HUDEP-2 (cell line): ENCODE results near the gene AMZ2.
"Not testable (repeated sequence)": the region's sequence is repeated elsewhere in the genome, so short reads cannot be mapped to it uniquely, and the experiment has no call there.

Source experiments
- DNase-seq, 76 experiments: peaks; one replicate each; lab custom pipeline; 2025; ENCODE audit not compliant: unreplicated experiment in 76 of 76; lab: John Stamatoyannopoulos, UW

The AMZ2 gene

DNA sequence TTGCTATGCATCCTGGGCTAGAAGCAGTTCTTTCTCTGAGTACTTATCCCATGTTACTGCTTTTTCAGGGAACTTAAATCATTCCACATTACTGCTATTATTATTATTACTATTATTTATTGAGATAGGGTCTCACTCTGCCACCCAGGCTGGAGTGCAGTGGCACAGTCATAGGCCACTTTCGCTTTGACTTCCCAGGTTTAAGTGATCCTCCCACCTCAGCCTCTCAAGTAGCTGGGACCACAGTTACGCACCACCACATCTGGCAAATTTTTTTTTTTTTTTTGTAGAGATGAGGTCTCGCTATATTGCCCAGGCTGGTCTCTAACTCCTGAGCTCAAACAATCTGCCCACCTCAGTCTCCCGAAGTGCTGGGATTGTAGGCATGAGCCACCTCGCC lies 28.4 kb upstream of the AMZ2 start:
- not testable (repeated sequence) for DNase-seq

- DNase-seq: not testable (repeated sequence)
Measured at GRCh38 chr17:68220186-68220585, 27.7 kb upstream of the AMZ2 start.

- DNase-seq: not testable (repeated sequence)
Measured at GRCh38 chr17:68220786-68221185, 27.1 kb upstream of the AMZ2 start.

GRCh38 chr17:68221786-68222185 lies 26.1 kb upstream of the AMZ2 start:
- no peak for DNase-seq

DNA sequence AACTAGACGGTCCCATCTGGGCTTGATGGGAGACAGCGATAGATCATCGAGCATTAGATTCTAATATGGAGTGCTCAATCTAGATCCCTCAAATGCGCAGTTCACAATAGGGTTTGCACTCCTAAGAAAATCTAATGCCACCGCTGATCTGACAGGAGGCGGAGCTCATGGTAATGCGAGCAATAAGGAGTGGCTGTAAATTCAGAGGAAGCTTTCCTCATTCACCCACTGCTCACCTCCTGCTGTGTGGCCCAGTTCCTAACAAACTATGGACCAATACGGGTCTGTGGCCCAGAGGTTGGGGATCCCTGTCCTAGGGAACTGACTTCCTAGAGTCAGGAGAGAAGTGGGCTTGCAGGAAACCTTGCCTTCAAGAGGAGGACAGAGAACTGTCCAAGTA lies 25.2 kb upstream of the AMZ2 start:
- DNase-seq: no peak

GRCh38 chr17:68225055-68225454 lies 22.8 kb upstream of the AMZ2 start:
- DNase-seq: not testable (repeated sequence)

DNA sequence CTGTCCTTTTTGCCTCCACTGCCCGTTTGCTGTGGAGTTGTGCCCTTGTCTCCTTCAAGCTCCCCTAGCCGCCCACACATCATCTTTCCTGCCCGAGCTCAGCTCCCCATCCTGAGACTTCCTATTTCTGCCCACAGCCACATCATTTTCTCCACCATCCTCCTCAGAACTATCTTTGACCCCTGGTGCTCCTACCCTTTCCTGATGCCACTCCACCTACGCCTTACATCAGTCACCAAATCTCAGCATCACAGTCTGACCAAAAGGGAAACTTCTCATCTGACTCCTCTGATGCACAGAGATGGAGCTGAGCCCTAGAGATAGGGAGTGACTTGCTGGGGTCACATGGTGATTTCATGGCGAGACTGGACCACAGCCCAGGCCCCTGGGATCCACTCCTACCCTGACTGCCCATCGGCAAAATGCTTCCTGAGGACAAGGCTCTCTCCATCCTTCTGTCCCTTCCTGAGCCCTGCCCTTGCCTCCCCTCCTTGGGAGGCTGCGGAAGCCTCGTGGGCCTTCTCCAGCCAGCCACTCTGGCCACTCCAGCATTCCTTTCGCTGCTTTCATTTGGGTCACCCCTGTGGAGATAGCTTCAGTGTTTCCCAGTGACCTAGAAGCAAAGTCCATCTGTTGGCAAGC lies 19.7 kb upstream of the AMZ2 start:
- DNase-seq: not testable (repeated sequence)

- no peak for DNase-seq
Measured at GRCh38 chr17:68228817-68229570, 18.8 kb upstream of the AMZ2 start.

DNA sequence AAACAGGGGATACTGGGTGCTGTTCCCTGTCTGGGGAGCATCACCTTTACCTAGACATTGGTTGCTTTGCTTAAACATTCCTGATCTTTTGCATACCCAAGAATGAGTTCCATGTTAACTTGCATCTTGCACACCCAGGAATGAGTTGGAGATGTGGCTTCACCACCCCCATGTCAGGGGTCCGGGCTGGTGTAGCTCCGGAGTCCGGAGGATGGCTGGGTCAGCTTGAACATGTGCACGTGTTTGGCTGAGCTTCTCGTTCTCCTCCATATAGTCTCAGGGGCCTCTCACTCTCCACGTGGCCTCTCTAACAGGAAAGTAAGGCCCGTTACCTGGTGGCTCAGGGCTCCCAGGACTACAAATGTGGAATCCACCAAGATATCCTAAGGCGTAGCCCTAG lies 18.2 kb upstream of the AMZ2 start:
- no peak for DNase-seq

GRCh38 chr17:68231131-68231530 lies 16.7 kb upstream of the AMZ2 start:
- DNase-seq: not testable (repeated sequence)

DNA sequence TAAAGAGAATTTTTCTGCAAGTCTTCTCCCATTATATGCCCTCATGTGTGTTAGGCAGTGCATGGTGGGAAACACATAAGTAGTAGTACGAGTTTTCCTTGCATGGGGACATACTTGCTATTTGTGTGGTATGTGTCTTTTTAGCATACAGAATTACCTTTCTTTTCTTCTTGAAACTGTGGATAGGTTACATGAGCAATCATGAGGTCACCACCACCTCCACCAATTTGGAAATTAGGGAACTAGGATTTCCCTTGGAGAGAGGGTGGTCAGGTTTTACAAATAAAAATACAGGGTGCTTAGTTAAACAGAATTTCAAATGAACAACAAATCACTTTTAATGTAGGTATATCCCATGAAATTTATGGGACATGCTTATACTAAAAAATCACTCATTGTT lies 16.3 kb upstream of the AMZ2 start:
- no peak for DNase-seq

DNA sequence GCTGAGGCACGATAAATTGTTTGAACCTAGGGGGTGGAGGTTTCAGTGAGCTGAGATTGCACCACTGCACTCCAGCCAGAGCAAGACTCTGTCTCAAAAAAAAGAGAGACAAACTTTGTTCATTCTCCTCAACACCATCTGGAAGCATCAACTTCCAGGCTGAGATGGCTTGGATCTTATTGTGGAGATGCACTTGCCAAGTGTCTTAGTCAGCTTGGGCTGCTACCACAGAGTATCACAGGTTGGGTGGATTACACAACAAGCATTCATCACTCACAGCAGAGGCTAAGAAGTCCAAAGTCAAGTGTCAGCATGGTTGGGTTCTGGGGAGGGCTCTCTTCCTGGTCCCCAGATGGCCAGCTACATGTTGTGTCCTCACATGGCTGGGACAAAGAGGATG lies 15.1 kb upstream of the AMZ2 start:
- not testable (repeated sequence) for DNase-seq

DNA sequence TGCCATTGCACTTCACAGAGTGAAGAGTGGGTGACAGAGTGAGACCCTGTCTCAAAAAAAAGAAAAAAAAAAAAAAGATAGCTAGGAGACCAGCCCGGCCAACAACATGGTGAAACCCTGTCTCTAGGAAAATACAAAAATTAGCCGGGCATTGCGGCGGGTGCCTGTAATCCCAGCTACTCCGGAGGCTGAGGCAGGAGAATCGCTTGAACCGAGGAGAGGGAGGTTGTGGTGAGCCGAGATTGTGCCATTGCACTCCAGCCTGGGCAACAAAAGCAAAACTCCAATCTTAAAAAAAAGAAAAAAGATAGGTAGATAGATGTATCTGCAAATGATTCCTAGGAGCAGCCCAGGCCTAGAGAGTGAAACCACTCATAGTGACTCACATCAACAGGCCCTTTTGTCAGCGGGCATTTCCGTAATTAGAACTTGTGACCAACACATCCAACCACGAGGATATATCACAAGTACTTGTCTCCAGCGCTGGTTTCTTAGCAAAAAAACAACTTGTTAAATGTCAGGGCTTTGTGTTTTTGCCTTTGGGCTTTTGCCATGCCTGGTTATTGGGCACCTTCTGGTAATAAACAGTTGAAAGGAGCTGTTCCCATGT lies 13.0 kb upstream of the AMZ2 start:
- not testable (repeated sequence) for DNase-seq

DNA sequence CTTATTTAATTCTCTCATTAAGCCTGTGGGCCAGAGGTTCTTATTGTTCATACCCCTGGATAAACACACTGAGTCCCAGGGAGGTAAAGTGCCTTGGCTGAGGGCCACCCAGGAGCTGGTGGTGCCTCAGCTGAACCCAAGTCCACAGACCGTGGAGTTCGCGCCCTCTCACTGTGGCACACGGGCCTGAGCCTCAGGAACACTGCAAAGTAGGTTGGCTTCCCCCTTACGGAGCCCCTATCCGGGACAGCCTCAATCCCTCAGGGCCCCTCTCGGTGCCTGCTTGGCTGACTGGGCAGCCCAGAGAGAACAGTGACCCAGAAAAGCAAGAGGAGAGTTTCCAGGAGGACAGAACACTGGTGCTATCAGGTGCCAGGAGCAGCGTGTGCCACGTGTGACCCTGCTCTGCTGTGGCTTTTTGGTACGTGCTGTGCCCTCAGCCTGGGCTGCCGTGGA lies 12.5 kb upstream of the AMZ2 start:
- not testable (repeated sequence) for DNase-seq

DNA sequence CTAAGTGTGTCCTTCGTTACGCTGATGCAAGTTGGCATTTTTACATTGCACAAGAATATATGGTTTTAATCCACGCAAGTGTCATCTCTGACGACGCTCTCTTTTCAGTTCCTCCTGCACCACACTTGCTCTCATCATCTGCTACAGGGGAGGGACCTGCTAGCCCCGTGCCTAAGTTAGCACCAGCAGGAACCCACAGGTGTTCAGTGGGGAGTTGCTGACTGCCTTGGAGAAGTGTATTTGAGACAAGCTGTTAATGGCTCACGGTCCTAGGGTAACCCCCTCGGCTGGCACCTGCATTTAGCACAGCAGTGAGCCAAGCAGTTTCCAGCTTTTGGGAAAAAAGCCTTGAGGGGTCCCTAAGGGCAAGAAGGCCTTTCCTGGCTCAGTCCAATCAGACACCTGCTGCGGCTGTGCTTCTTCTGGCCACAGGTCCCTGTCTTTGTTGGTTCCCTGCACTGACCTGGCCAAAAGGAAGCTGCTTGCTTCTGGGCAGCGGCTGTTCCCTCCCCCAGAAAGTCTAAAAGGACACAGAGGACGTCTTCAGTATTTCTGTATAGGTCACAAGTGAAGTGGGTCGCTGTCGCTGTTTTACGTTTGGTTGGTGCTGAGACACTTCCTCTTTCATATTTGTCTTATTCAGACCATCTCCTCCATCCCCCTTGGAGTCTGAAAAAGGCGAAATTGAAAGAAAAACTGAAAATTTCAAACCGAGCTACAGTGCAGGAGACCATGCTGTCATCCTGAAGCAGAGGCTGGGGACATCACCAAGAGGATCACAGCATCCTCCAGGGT lies 10.3 kb upstream of the AMZ2 start:
- not testable (repeated sequence) for DNase-seq

GRCh38 chr17:68238164-68238870 lies 9.5 kb upstream of the AMZ2 start:
- DNase-seq: no peak

GRCh38 chr17:68238871-68239253 lies 9.0 kb upstream of the AMZ2 start:
- no peak for DNase-seq

DNA sequence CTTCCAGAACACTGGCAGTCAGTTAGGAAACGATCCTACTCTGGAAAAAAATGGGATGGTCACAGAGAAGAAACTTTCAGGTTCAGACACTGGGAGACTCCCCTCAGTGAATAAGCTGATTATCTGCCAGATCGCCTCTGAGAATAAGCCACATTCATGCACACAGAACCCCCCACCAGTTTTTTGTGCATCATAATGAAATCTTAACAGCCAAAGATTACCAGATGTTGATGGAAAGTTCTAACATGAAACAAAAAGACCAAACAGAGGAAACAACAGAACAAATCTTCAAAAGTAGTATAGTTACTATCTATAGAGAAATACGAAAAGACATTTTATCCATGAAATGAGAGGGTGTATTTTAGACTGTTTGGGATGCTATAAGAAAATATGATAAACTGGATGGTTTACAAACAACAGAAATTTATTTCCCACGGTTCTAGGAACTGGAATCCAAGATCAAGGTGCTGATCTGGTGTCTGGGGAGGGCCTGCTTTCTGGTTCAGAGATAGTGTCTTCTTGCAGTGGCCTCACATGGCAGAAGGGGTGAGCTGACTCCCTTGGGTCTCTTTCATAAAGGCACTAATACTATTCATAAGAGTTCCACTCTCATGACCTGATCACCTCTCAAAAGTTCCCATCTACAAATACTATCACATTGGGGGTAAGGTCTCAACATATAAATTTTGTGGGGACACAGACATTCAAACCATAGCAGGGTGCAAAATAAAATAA lies 8.0 kb upstream of the AMZ2 start:
- DNase-seq: no peak

DNA sequence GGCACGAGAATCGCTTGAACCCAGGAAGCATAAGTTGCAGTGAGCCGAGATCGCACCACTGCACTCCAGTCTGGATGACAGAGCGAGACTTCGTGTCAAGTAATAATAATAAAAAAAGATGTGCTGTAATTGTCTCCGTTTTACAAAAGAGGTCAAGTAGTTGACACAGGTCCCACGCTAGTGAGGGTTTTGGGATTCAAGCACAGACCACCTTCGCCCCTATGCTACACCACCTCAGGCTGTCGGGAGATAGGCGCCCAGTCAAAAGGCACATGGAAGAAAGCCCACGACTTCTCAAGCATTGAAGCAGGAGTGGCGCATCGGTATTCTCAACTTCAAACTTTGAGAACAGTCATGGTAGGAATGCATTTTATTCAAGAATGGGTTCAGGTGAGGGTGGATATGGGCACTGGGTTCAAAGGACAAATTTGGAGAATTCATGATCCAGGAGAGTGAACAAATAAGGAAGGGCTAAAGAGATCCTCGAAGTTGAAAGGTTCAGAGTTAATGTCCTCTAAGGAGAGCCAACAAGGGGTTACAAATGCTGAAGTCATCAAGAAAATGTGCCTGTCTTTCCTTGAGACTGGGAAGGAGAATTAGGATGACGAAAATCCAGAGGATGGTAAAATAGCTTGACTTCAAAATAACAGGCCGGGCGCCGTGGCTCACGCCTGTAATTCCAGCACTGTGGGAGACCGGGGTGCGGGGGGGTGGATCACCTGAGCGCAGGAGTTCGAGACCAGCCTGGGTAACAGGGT lies 1.4 kb upstream of the AMZ2 start:
- DNase-seq: no peak
